Activated B cell treated with CpG ODN at 0.5 μM for 24 hours (primary cell): Measurements from ENCODE around the gene COX6B2. TPM values are rescaled to one million over a fixed set of nuclear protein-coding genes. Genes with fewer than 3 reads are reported as not detected.

Experiments used
- ATAC-seq: fragments of 200-7000 bp; cut with Tn5 transposase; one replicate; pipeline ENCODE4 v1.10.0; 2021; ENCODE audit warnings: low read depth, mild to moderate bottlenecking, moderate library complexity
- CTCF ChIA-PET: fragments of 350-600 bp; sonication (Branson Sonifier 250); formaldehyde crosslinking; loops from one replicate; lab custom pipeline; 2021; ENCODE audit warnings: antibody characterized with exemption; lab: Charles Lee
- POLR2A ChIA-PET: fragments of 350-600 bp; sonication (Branson Sonifier 250); formaldehyde crosslinking; loops from one replicate; lab custom pipeline; 2021; ENCODE audit warnings: antibody characterized with exemption; lab: Charles Lee
- DNase-seq: peaks from one replicate; pipeline ENCODE4 v3.0.0; 2022
- H3K27ac Mint-ChIP-seq: one replicate; pipeline ENCODE4 v1.8.0; 2020; ENCODE audit warnings: mixed read lengths
- H3K27me3 Mint-ChIP-seq: one replicate; pipeline ENCODE4 v1.8.0; 2021; ENCODE audit warnings: mixed read lengths
- H3K36me3 Mint-ChIP-seq: one replicate; pipeline ENCODE4 v1.8.0; 2021; ENCODE audit warnings: low read depth, mixed read lengths
- H3K4me1 Mint-ChIP-seq: one replicate; pipeline ENCODE4 v1.8.0; 2021; ENCODE audit warnings: mixed read lengths
- H3K4me3 Mint-ChIP-seq: one replicate; pipeline ENCODE4 v1.8.0; 2020; ENCODE audit warnings: mild to moderate bottlenecking, mixed read lengths
- H3K9me3 Mint-ChIP-seq: one replicate; pipeline ENCODE4 v1.8.0; 2020; ENCODE audit warnings: mixed read lengths
- CTCF ChIP-seq: fragments of 200-600 bp; IDR thresholded peaks from one replicate; pipeline ENCODE4 v1.8.0; 2022; ENCODE audit warnings: antibody characterized with exemption, mild to moderate bottlenecking
- intact Hi-C: fragments of 100-400 bp; cut with micrococcal nuclease; formaldehyde crosslinking; loops from one replicate; pipeline ENCODE4 v1.15.1; 2024
- total RNA-seq: library from RNA; stranded (reverse); gene quantifications from 2 replicates; pipeline ENCODE4 v1.2.3, GENCODE V29; 2022

The COX6B2 gene
- total RNA-seq, 1 donor from 2014 or later: not detected

- Mint-ChIP-seq H3K27ac (no peak overlapping the region), H3K27me3 (no peaks in the 10 kb centered on the region), H3K9me3 (no peaks in the 10 kb centered on the region), H3K4me3 (no peak overlapping the region), H3K4me1 (peaks cover 8% of the 10 kb centered on the region), H3K36me3 (no peaks in the 10 kb centered on the region)
- no peak for TF ChIP-seq CTCF
- ATAC-seq: no peak
- CTCF ChIA-PET: interaction anchor here (1.3 to 3.3 kb wide), 3 partner anchors 49 to 117 kb away, joined by 4 to 14 read pairs (median 14); partner anchors contain the start of gene TMEM238
- intact Hi-C loops: loop anchor here (2.0 to 5.0 kb wide), 2 partner anchors 45 to 161 kb away; partner anchors contain the start of gene PPP6R1
- no peak for DNase-seq
- POLR2A ChIA-PET: interaction anchor here (2.6 kb wide), 2 partner anchors 36 to 104 kb away, joined by 10 to 26 read pairs; partner anchors contain the start of genes KMT5C and UBE2S
These were observed 51.0 kb downstream of the COX6B2 start for GRCh38 chr19:55303477-55303876.

- DNase-seq: no peak
- POLR2A ChIA-PET: interaction anchor here (0.6 to 2.6 kb wide), 6 partner anchors 19 to 105 kb away, joined by 3 to 26 read pairs (median 8); partner anchors contain the start of genes KMT5C, PPP6R1 and UBE2S
- intact Hi-C loops: loop anchor here (1.0 to 5.0 kb wide), 5 partner anchors 37 to 160 kb away; partner anchors contain the start of genes KMT5C, PPP6R1 and RPL28
These were observed 52.2 kb downstream of the COX6B2 start for GRCh38 chr19:55302318-55302703.

GRCh38 chr19:55301459-55302317, 52.8 kb downstream of the COX6B2 start:
- H3K27ac Mint-ChIP-seq: peak overlapping the region; percentile 37
- peak; percentile 90 for TF ChIP-seq CTCF

More at GRCh38 chr19:55302318-55302703, 52.2 kb downstream of the COX6B2 start:
- ATAC-seq: no peak
- TF ChIP-seq CTCF: no peak
- H3K36me3 Mint-ChIP-seq: no peaks in the 10 kb centered on the region
- H3K4me3 Mint-ChIP-seq: peak overlapping the region; percentile 75
- CTCF ChIA-PET: interaction anchor here (0.8 to 3.3 kb wide), 10 partner anchors 11 to 202 kb away, joined by 3 to 15 read pairs (median 6); partner anchors contain the start of genes KMT5C, TMEM150B and TMEM238
- peaks cover 8% of the 10 kb centered on the region for H3K4me1 Mint-ChIP-seq
- H3K27me3 Mint-ChIP-seq: no peaks in the 10 kb centered on the region
- peak overlapping the region; percentile 37 for H3K27ac Mint-ChIP-seq
- H3K9me3 Mint-ChIP-seq: no peaks in the 10 kb centered on the region

GRCh38 chr19:55300886-55301458, 53.5 kb downstream of the COX6B2 start:
- Mint-ChIP-seq H3K4me3 (peak overlapping the region; percentile 75), H3K9me3 (no peaks in the 10 kb centered on the region), H3K27me3 (no peaks in the 10 kb centered on the region), H3K36me3 (no peaks in the 10 kb centered on the region), H3K27ac (no peak overlapping the region), H3K4me1 (peaks cover 8% of the 10 kb centered on the region)
- POLR2A ChIA-PET: interaction anchor here (0.6 to 2.6 kb wide), 7 partner anchors 18 to 180 kb away, joined by 3 to 26 read pairs (median 7); partner anchors contain the start of genes HSPBP1, KMT5C, PPP6R1 and UBE2S
- no peak for TF ChIP-seq CTCF
- DNase-seq: no peak
- no peak for ATAC-seq
- intact Hi-C loops: loop anchor here (1.0 to 5.0 kb wide), 3 partner anchors 24 to 159 kb away; no protein-coding TSS in a partner anchor
- CTCF ChIA-PET: interaction anchor here (0.7 to 3.3 kb wide), 12 partner anchors 9 to 203 kb away, joined by 3 to 15 read pairs (median 4); partner anchors contain the start of genes KMT5C, TMEM150B and TMEM238

More at GRCh38 chr19:55301459-55302317, 52.8 kb downstream of the COX6B2 start:
- ATAC-seq: peak; percentile 91
- DNase-seq: peak; percentile 95
- H3K4me3 Mint-ChIP-seq: peak overlapping the region; percentile 75
- H3K4me1 Mint-ChIP-seq: peaks cover 8% of the 10 kb centered on the region
- POLR2A ChIA-PET: interaction anchor here (0.6 to 2.6 kb wide), 8 partner anchors 19 to 181 kb away, joined by 3 to 26 read pairs (median 6); partner anchors contain the start of genes HSPBP1, KMT5C, PPP6R1 and UBE2S
- no peaks in the 10 kb centered on the region for H3K9me3 Mint-ChIP-seq
- H3K27me3 Mint-ChIP-seq: no peaks in the 10 kb centered on the region
- CTCF ChIA-PET: interaction anchor here (0.6 to 3.3 kb wide), 14 partner anchors 10 to 202 kb away, joined by 3 to 15 read pairs (median 4); partner anchors contain the start of genes KMT5C, TMEM150B and TMEM238
- intact Hi-C loops: loop anchor here (1.0 to 5.0 kb wide), 6 partner anchors 25 to 159 kb away; partner anchors contain the start of genes KMT5C, PPP6R1 and RPL28
- H3K36me3 Mint-ChIP-seq: no peaks in the 10 kb centered on the region
